Tibial nerve (tissue), 3 donors: Measurements from ENCODE around the gene FAM174C.

ENCODE experiments used
- CTCF ChIP-seq, 5 experiments: fragments of 200-600 bp in 3 of 5; fragments of 450-650 bp in 2 of 5; sonication (generic) in 3 of 5; IDR thresholded peaks; one replicate each; pipeline ENCODE4 v1.5.1; 2016 to 2019; ENCODE audit warnings: antibody characterized with exemption in 5 of 5, mild to moderate bottlenecking in 3 of 5, moderate library complexity in 2 of 5
- POLR2A ChIP-seq, 2 donors: fragments of 450-650 bp; IDR thresholded peaks; one replicate each; pipeline ENCODE4 v1.6.1; 2017; ENCODE audit warnings: antibody characterized with exemption in 2 of 2, mild to moderate bottlenecking in 2 of 2, moderate library complexity in 2 of 2

- TF ChIP-seq POLR2A (IDR thresholded peaks at IDR 0.05) (no peak), CTCF (IDR thresholded peaks at IDR 0.05) (no peak)
These were observed 38.8 kb upstream of the FAM174C start for GRCh38 chr19:1236576-1236975.
